ENCODE results near the gene ATP13A4.

Gene ATP13A4

DNA sequence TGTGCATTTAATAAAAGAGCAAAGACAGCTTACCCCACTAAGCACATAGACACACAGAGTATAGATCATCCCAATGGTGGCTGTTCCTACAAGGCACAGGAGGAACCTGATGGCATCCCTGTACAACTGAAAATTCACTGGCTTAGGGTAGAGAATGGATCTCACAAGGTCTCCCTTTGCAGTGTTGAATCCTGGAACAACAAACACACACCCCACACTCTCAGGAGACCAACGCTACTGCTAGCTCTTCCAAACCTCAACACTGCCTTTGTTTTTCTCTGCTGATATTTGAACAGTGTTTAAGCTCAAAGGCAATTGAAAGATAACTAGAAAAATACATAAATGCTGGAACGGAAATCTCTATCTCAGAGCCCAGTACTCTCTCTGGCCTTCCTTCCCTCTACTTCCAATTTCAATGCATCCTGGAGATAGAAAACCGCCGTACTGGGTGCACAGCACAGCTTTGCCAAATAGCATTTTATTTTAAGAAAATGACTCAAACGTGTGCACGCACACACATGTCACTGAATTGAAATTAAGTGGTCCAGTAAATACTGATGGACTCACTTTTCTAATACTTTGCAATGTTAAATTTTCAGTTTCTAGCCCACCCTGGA is 88.6 kb downstream of the ATP13A4 start:
- Histone ChIP-seq H3K36me3 (no peaks in the 10 kb centered on the region), H3K4me3 (ENCODE audit: low read depth, low read length) (no peak overlapping the region), H3K4me1 (no peaks in the 10 kb centered on the region), H3K27me3 (peaks cover 7% of the 10 kb centered on the region; the same call in 1 of the 2 replicates), H3K9me3 (no peaks in the 10 kb centered on the region)
- DNase-seq: no peak
- TF ChIP-seq, protein P1, sequence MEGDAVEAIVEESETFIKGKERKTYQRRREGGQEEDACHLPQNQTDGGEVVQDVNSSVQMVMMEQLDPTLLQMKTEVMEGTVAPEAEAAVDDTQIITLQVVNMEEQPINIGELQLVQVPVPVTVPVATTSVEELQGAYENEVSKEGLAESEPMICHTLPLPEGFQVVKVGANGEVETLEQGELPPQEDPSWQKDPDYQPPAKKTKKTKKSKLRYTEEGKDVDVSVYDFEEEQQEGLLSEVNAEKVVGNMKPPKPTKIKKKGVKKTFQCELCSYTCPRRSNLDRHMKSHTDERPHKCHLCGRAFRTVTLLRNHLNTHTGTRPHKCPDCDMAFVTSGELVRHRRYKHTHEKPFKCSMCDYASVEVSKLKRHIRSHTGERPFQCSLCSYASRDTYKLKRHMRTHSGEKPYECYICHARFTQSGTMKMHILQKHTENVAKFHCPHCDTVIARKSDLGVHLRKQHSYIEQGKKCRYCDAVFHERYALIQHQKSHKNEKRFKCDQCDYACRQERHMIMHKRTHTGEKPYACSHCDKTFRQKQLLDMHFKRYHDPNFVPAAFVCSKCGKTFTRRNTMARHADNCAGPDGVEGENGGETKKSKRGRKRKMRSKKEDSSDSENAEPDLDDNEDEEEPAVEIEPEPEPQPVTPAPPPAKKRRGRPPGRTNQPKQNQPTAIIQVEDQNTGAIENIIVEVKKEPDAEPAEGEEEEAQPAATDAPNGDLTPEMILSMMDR (IDR thresholded peaks at IDR 0.05; ENCODE audit: low read depth, low read length): no peak

DNA sequence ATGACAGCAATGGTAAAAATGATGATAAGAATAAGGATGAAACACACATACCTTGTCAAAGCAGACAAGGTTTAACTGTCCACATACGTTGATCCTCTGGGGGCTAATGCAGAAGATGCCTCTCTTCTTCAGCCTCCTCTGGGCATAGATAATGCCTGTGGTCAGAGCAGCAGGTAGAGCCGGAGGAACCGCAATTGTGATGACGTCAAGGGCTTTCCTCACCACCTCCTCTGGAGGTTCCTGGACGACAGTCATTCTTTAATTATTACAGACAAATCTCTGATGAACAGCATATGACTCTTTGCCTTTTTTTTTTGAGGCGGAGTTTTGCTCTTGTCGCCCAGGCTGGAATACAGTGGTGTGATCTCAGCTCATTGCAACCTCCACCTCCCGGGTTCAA is 89.8 kb downstream of the ATP13A4 start:
- DNase-seq: no peak
- TF ChIP-seq, protein P1 (IDR thresholded peaks at IDR 0.05; ENCODE audit: low read depth, low read length): no peak
- no peaks in the 10 kb centered on the region for H3K9me3 ChIP-seq
- no peaks in the 10 kb centered on the region for H3K4me1 ChIP-seq
- no peak overlapping the region for H3K4me3 ChIP-seq (ENCODE audit: low read depth, low read length)
- no peaks in the 10 kb centered on the region for H3K36me3 ChIP-seq
- peaks cover 7% of the 10 kb centered on the region; the same call in 1 of the 2 replicates for H3K27me3 ChIP-seq

- Histone ChIP-seq H3K4me3 (ENCODE audit: low read depth, low read length) (no peak overlapping the region), H3K27me3 (peaks cover 12% of the 10 kb centered on the region), H3K36me3 (no peaks in the 10 kb centered on the region), H3K4me1 (no peaks in the 10 kb centered on the region), H3K9me3 (no peaks in the 10 kb centered on the region)
- TF ChIP-seq, protein P1 (IDR thresholded peaks at IDR 0.05; ENCODE audit: low read depth, low read length): no peak
- DNase-seq: no peak
These were observed 97.2 kb downstream of the ATP13A4 start for GRCh38 chr3:193457526-193457925.

DNA sequence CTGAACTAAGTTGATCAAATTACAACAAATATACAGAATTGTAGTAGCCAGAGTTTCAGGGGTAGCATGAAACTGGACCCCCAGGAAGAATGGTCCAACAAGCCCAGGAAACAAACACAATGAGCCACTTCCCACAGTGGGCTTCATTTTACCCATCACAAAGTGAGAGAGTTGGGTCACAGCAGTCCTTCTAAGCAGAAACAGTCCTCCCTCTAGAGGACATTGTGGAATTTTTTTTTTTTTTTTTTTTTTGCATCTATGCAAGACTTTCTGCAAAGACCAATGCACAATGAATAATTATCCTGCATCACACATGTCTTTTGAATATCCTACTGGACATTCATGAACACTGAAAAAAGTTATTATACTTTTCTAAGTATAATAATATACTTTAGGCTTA is 102.4 kb downstream of the ATP13A4 start:
- DNase-seq: no peak
- H3K4me1 ChIP-seq: no peaks in the 10 kb centered on the region
- TF ChIP-seq, protein P1 (IDR thresholded peaks at IDR 0.05; ENCODE audit: low read depth, low read length): peak; percentile 29; the same call in 1 of the 2 replicates
- no peaks in the 10 kb centered on the region for H3K9me3 ChIP-seq
- H3K27me3 ChIP-seq: peaks cover 9% of the 10 kb centered on the region
- H3K36me3 ChIP-seq: no peaks in the 10 kb centered on the region
- no peak overlapping the region for H3K4me3 ChIP-seq (ENCODE audit: low read depth, low read length)

GRCh38 chr3:193451902-193452301 is 102.8 kb downstream of the ATP13A4 start:
- Histone ChIP-seq H3K27me3 (peaks cover 9% of the 10 kb centered on the region), H3K9me3 (no peaks in the 10 kb centered on the region), H3K36me3 (no peaks in the 10 kb centered on the region), H3K4me1 (no peaks in the 10 kb centered on the region), H3K4me3 (ENCODE audit: low read depth, low read length) (no peak overlapping the region)
- no peak for DNase-seq
- TF ChIP-seq, protein P1 (IDR thresholded peaks at IDR 0.05; ENCODE audit: low read depth, low read length): no peak

DNA sequence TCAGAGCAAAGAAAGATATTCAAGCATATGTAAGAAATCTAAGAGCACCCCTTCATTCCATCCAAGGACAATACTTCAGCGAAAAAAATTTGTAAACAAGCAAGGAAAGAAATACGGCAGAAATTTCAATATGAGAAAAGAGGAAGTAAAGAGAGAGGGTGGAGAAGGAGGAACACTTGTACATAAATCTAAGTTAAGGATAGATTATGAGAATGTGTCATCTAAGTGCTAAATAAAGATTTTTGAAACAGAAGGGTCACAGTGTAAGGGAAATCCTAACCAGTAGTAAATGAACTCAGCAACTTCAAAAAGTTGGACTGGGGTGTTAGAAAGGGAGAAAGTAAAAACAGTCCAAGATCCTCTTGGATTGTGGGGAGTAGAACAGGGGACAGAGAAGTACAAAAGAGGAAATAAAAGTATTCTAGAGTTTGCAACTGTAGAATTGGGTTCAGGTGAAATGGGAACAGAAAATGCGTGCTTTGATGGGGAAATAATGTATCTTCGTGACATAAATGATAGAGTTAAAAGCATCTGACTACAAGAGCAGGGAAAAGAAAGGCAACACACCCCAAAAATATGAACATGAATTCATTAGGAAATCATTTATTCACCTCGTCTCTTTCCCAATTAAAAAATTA is 107.6 kb downstream of the ATP13A4 start:
- Histone ChIP-seq H3K36me3 (no peaks in the 10 kb centered on the region), H3K9me3 (no peaks in the 10 kb centered on the region), H3K27me3 (no peaks in the 10 kb centered on the region), H3K4me3 (ENCODE audit: low read depth, low read length) (no peak overlapping the region), H3K4me1 (no peaks in the 10 kb centered on the region)
- no peak for DNase-seq
- TF ChIP-seq, protein P1 (IDR thresholded peaks at IDR 0.05; ENCODE audit: low read depth, low read length): no peak

All from BE2C (cell line).